Head of caudate nucleus (tissue), 42 donors: ENCODE results near the gene PER1.
A peak's percentile ranks its signal among the peaks of the same experiment; 100 is the strongest.
"Not testable (repeated sequence)": the region's sequence is repeated elsewhere in the genome, so short reads cannot be mapped to it uniquely, and the experiment has no call there.

ENCODE experiments used
- DNase-seq, 42 donors: peaks; one replicate each; pipeline versions ENCODE4 v3.0.0 to v3.0.0-alpha.2; 2020 to 2021; ENCODE audit warnings: mixed read lengths in 7 of 42
- intact Hi-C: fragments of 100-400 bp; cut with DNase I; formaldehyde crosslinking; loops from one replicate; pipeline ENCODE4 v1.15.0; 2022

The PER1 gene

GRCh38 chr17:8173056-8173870 is 21.1 kb upstream of the PER1 start:
- intact Hi-C loops: no loop called here

GRCh38 chr17:8170186-8170585 is 18.0 kb upstream of the PER1 start:
- intact Hi-C loops: not testable (repeated sequence)

More at GRCh38 chr17:8173056-8173870, 21.1 kb upstream of the PER1 start:
- DNase-seq: peak; percentile 65 to 96 (median 88)

GRCh38 chr17:8167526-8167925 is 15.3 kb upstream of the PER1 start:
- intact Hi-C loops: no loop called here
- no peak for DNase-seq

More at GRCh38 chr17:8170186-8170585, 18.0 kb upstream of the PER1 start:
- DNase-seq: peak in 1 of 42 donors; percentile 1

- no peak for DNase-seq
- intact Hi-C loops: no loop called here
Measured at GRCh38 chr17:8166731-8167130, 14.5 kb upstream of the PER1 start.

- no peak for DNase-seq
- intact Hi-C loops: no loop called here
Measured at GRCh38 chr17:8164815-8165131, 12.6 kb upstream of the PER1 start.

- intact Hi-C loops: no loop called here
- peak; percentile 55 to 96 (median 82) for DNase-seq
Measured at GRCh38 chr17:8163978-8164814, 12.0 kb upstream of the PER1 start.

- peak in 8 of 42 donors; percentile 32 to 59 (median 41) for DNase-seq
- intact Hi-C loops: no loop called here
Measured at GRCh38 chr17:8162997-8163977, 11.1 kb upstream of the PER1 start.

- peak in 41 of 42 donors; percentile 55 to 94 (median 86) for DNase-seq
- intact Hi-C loops: no loop called here
Measured at GRCh38 chr17:8162233-8162996, 10.2 kb upstream of the PER1 start, which contains the start of gene VAMP2. Gene VAMP2 (minus strand): TSS chr17:8162948. CDS start chr17:8162879, 69 bp downstream.

GRCh38 chr17:8161289-8162232 is 9.4 kb upstream of the PER1 start:
- DNase-seq: no peak
- intact Hi-C loops: no loop called here

- intact Hi-C loops: no loop called here
- DNase-seq: peak in 1 of 42 donors; percentile 50
Measured at GRCh38 chr17:8160741-8161221, 8.6 kb upstream of the PER1 start.

GRCh38 chr17:8160224-8160577 is 8.0 kb upstream of the PER1 start:
- DNase-seq: peak in 1 of 42 donors; percentile 3
- intact Hi-C loops: no loop called here

- intact Hi-C loops: loop anchor here (5.0 kb wide), 1 partner anchor 37 kb away; the partner anchor contains the start of gene HES7
Measured at GRCh38 chr17:8159459-8160223, 7.4 kb upstream of the PER1 start.

GRCh38 chr17:8159032-8159400 is 6.8 kb upstream of the PER1 start:
- intact Hi-C loops: loop anchor here (5.0 kb wide), 1 partner anchor 37 kb away; the partner anchor contains the start of gene HES7

More at GRCh38 chr17:8159459-8160223, 7.4 kb upstream of the PER1 start:
- peak in 1 of 42 donors; percentile 3 for DNase-seq

GRCh38 chr17:8158267-8159031 is 6.2 kb upstream of the PER1 start:
- intact Hi-C loops: loop anchor here (5.0 kb wide), 1 partner anchor 36 kb away; the partner anchor contains the start of gene HES7
- DNase-seq: peak; percentile 77 to 98 (median 93)

More at GRCh38 chr17:8159032-8159400, 6.8 kb upstream of the PER1 start:
- DNase-seq: peak in 1 of 42 donors; percentile 5
